GM12865 (cell line): ENCODE data around the gene AMN.

Source experiments
- DNase-seq: peaks from one replicate; pipeline ENCODE4 v3.0.0; 2010; ENCODE audit warnings: low read depth
- H3K4me3 ChIP-seq: 2 replicates; pipeline ENCODE4 v1.5.1; 2011; ENCODE audit warnings: mild to moderate bottlenecking, low read depth, low read length, control low read depth
- CTCF ChIP-seq: IDR thresholded peaks from 2 replicates; pipeline ENCODE4 v1.5.1; 2011; ENCODE audit warnings: low read length, control low read depth, low read depth, inconsistent platforms; ENCODE audit not compliant: insufficient read depth; ENCODE audit errors: missing control alignments

AMN gene

GRCh38 chr14:102911991-102912761 lies 10.3 kb upstream of the AMN start:
- TF ChIP-seq CTCF, result no peak
- no peak for DNase-seq
- H3K4me3 ChIP-seq, result no peak overlapping the region

GRCh38 chr14:102913341-102914211 lies 8.9 kb upstream of the AMN start:
- DNase-seq, result no peak
- H3K4me3 ChIP-seq, result no peak overlapping the region
- no peak for TF ChIP-seq CTCF

DNA sequence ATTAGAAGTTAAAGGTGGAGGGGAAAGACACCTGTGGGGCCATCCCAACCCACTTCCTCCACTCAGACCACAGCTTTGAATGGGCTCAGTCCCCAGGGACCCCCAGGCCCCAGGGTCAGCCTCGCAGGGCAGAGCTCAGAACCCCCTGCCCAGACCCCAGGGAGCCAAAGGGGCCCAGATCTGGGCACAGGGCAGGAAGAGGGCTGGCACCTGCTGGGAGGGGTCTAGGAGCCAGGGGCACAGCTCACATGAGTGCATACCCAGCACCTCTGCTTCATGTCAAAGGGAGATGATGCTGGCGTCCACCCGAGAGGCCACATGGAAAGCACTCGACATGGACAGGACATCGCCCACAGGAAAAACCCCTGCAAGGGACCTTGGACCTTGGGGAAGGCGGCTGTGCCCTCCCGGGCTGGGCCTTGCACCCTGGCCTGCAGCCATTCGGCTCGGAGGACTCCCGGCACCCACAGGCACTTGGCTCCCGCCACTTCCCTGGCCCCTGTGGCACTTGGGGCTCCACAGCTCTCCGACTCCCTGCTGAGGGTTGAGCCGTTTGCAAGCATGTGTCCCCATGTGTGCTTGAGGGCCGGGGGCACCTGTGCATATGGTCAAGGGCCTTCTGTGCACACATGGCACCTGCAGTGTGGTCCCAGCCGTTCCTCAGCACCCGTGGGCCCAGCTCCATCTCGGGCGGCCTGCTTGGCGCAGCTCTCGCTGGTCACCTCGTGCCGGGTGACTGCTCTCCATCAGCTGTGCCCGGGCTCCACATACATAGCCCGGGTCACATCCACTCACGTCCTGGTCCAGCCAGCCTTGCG lies 7.8 kb upstream of the AMN start:
- no peak for DNase-seq
- TF ChIP-seq CTCF, result no peak
- no peak overlapping the region for H3K4me3 ChIP-seq

GRCh38 chr14:102915292-102916110 lies 7.0 kb upstream of the AMN start:
- H3K4me3 ChIP-seq, result no peak overlapping the region
- TF ChIP-seq CTCF, result no peak
- DNase-seq, result no peak

DNA sequence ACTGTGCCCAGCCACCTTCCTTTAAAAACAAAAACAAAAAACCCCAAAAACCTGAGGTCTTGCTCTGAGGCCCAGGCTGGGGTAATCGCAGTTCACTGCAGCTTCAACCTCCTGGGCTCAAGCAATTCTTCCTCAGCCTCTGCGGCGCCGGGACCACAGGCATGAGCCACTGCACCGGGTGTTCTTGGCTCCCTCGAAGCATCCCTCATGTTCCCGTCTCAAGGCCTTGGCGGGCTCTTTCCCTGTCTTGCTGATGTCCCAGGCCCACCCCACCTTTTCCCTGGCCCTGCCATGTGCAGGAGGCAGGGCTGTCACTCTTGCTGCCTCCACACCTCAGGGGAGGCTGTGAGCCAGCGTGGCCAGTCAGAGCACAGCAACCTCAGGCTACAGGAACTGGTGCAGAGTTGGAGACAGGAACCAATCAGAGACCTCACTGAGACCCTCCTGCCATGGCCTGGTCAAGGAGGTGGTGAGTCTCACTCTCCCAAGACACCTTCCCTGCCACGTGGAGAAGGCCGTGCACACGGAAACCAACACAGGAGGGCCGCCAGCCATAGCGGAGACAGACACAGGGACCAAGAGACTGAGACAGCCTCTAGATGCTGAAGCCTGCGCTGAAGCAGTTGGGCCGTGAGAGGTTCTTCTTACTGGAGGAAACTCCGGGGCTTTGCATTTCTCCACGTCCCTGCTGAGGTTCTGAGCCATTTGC lies 6.0 kb upstream of the AMN start:
- no peak for DNase-seq
- no peak for TF ChIP-seq CTCF
- no peak overlapping the region for H3K4me3 ChIP-seq
